Erythroblast (primary cell): ENCODE measurements around the gene RHOF.
A peak's percentile ranks its signal among the peaks of the same experiment; 100 is the strongest.
"Not testable (repeated sequence)": the region's sequence is repeated elsewhere in the genome, so short reads cannot be mapped to it uniquely, and the experiment has no call there.

ENCODE experiments used
- DNase-seq, 2 experiments: peaks; one replicate each; lab custom pipeline; 2025; lab: John Stamatoyannopoulos, UW
- GATA1 ChIP-seq: IDR thresholded peaks from 2 replicates; pipeline ENCODE4 v1.6.1; 2011; ENCODE audit warnings: low read depth, mild to moderate bottlenecking, control low read depth, low read length, moderate library complexity
- POLR2A ChIP-seq: IDR thresholded peaks from 2 replicates; pipeline ENCODE4 v1.6.1; 2011; ENCODE audit warnings: mild to moderate bottlenecking, low read length

The RHOF gene

GRCh38 chr12:121775501-121775900 lies 18.0 kb downstream of the RHOF start:
- no peak for TF ChIP-seq POLR2A
- TF ChIP-seq GATA1, result no peak
- no peak for DNase-seq

GRCh38 chr12:121774968-121775474 lies 18.5 kb downstream of the RHOF start:
- TF ChIP-seq POLR2A (no peak), GATA1 (no peak)
- no peak for DNase-seq

DNA sequence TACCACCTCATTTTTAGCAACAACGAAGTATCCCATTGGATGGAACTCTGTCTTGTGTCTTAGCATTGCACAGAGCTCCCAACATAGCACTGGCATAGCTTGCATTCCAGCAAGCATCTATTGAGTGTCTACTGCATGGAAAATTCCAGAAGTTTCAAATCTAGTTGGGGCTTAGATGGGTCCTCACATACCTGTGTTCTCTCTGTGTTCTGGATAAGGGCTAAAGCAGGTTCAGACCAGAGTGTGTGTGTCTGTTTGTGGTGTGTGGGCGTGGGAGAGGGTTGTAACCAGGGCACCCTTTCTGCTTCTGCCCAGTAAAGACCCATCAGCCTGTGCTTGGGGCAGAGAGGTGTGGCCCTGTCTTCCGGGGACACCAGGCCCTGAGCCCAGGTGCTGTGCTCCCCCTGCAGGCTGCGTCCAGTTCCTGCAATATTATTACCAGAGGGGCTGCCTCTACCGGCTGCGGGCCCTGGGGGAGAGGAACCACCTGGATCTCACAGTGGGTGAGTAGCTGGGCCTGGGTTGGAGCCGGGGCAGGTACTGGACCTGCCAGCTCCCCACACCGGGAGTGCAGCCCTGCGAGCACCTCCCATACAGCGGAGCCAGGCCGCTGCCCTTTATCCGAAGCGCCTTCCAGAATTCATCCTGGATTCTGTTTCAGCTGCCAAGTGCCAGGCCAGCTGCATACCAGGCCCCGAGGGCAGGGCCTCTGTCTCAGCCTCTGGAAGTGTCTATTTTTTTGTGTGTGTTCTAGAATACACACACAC lies 20.3 kb downstream of the RHOF start:
- TF ChIP-seq GATA1 (no peak), POLR2A (no peak)
- DNase-seq, result peak; percentile 84 to 91

DNA sequence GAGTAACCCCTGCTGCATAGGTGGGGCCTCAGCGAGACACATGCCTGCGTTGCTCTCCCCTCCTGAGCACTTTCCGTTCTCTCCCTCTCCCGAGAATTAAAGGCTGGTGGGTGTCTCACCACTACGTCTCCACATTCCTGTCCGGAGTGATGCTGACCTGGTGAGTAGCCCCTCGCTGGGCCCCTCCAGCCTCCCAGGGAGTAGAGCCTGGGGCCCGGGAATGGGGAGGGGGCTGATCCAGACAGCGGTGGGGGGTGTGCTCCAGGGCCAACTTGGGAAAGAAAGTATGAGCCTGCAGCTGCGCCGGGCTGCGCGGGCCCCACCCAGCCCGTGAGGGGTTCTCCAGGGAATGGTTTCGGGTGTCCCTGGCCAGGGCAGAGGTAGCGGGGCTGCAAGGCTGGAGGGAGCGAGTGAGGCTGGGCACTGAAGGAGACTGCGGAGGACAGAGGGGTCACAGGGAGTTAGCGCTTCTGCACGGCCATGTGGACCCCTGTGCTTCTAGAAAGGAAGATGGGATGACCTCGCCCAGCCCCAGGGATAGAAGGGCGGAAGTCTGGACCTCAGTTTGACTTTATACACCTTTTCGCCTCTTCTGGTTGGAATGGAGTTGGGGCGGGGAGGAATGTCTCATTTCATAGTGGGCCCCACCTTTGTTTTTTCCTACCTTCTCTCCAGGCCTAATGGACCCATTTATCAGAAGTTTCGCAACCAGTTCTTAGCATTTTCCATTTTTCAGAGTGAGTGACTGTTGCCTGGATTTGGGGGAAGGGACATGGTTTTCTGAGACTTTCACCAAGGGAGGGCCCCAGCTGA lies 22.5 kb downstream of the RHOF start:
- DNase-seq, result no peak
- no peak for TF ChIP-seq GATA1
- TF ChIP-seq POLR2A, result no peak

DNA sequence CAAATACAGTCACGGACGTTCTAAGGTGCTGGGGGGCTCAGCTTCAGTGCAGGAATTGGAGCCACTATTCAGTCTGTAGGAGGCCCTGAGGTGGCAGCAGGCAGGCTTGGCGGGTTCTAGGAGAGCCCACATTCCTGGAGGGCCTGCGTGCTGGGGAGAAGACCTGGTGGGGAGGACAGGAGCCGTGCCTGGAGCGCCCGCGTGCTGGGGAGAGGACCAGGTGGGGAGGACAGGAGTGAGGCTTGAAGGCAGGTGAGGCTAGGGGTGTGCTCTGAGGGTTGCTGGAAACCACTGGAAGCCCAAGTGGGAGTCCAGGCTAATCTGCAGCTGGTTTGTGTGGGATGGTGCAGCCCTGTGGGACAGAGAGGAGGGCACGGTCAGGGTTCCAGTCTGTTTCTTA lies 23.1 kb downstream of the RHOF start:
- DNase-seq, result no peak
- TF ChIP-seq GATA1 (no peak), POLR2A (no peak)

- TF ChIP-seq POLR2A, result peak; percentile 19
- no peak for TF ChIP-seq GATA1
- peak; percentile 73 to 84 for DNase-seq
These were observed 23.6 kb downstream of the RHOF start for GRCh38 chr12:121769831-121770301.

- no peak for DNase-seq
- TF ChIP-seq GATA1 (no peak), POLR2A (no peak)
These were observed 24.1 kb downstream of the RHOF start for GRCh38 chr12:121769297-121769830.

DNA sequence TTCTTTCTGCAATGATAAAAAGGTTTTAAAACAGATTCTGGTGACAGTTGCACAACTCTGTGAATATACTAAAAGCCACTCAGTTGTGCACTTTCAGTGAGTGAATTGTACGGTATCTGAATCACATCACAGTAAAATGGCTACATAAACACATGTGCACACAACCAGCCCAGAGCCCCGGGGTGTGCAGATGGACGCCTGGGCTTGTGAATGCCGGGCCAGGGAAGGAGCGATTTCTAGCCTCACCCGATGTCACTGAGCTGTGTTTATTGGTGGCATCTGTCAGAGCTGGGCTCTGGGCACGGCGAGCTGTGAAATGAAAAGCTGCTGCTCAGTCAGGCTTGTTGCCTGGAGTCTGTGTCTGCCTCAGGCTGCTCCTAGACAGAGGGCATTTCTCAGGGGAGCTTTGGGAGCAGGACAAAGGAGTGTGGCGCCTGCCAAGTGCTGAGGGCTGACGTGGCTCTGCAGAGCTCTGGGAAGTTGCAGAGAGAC lies 25.9 kb downstream of the RHOF start:
- TF ChIP-seq GATA1, result no peak
- TF ChIP-seq POLR2A, result no peak
- DNase-seq, result no peak

DNA sequence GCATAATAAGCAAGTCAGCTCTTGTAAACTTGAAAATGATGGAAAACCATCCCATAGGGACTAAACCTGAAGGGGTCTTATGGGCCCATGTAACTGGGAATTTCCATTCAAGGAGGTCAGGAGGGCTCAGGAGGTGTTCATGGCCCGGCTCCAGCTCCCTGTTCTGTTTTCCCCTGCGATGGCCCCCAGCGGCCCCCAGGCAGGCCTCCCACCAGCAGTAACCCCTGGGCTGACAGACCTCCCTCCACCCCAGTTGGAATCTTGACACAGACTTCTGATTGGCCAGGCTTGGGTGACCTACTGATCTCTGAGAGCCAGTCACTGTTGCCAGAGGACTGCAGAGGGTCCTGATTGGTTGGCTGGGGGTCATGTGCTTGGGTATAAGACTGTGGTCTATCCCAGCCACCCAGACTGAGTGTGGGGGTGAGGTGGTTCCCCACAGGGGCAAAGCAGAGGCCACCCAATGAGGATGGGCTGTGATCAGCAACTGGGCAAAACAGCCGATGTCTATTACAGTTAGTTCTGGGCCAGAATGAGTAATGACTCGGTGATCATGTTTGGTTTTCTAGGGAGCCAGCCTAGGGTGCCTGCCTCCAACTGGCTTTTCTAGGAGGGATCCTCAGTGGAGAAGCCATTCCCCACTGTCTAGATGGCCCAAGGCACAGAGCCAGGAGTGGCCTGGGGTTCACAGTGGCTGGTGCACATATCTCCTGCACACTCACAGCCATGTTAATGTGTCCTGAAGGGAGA lies 27.0 kb downstream of the RHOF start:
- TF ChIP-seq GATA1, result no peak
- TF ChIP-seq POLR2A, result no peak
- peak in 1 of 2 experiments; percentile 23 for DNase-seq

DNA sequence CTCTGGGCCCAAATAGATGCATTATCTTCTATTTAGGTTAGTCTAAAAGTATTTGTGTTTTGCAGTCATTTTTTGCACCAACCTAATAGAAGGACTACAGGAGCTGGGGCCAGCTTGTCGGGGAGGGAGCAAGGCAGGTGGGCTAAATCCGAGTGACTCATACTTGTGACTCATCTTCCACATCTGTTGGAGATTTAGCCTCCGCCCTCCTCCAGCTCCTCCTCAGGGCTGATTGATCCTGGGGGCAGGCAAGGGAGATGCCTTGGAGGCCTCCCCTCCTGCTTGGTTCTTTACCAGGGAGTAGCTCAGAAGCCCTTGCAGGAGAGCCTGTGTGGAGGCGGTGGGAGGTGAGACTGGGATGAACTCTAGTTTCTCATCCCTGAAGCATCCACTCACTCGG lies 27.9 kb downstream of the RHOF start:
- TF ChIP-seq POLR2A, result no peak
- DNase-seq, result peak; percentile 27 to 63

DNA sequence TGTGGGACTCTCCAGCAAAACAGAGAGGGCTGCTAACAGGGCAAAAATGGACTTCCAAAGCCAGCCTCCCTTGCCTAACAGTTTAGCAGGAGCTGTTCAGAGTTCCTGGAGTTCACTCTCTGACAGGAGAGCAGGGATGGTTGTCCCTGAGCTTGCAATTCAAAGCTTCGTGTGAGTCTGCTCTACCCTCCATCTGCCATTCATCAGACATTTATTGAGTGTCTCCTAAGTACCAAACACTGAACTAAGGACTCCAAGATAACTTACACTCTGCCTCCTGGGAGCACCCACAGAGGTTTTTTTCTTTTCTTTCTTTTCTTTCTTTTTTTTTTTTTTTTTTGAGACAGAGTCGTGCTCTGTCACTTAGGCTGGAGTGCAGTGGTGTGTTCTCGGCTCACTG lies 28.7 kb downstream of the RHOF start:
- DNase-seq, result no peak
- TF ChIP-seq GATA1, result no peak
- no peak for TF ChIP-seq POLR2A

DNA sequence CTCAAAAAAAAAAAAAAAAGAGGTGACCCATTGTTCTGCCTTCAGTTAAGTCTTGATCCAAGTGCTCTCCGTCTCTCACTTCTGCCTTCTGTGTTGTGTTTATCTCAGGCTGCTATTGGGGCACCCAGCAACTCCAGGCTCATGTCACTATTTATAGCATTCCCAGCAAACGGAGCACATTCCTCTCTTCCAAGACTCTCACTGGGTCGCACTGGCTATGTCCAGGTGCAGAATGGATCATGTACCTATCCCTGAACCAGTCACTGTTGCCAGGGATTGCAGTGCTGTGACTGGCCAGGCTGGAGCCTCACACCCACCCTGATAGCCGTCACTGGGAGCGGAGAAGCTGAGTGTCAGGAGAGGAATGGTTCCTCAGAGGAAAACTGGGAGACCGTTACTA lies 31.2 kb downstream of the RHOF start:
- TF ChIP-seq POLR2A (no peak), GATA1 (no peak)
- no peak for DNase-seq

DNA sequence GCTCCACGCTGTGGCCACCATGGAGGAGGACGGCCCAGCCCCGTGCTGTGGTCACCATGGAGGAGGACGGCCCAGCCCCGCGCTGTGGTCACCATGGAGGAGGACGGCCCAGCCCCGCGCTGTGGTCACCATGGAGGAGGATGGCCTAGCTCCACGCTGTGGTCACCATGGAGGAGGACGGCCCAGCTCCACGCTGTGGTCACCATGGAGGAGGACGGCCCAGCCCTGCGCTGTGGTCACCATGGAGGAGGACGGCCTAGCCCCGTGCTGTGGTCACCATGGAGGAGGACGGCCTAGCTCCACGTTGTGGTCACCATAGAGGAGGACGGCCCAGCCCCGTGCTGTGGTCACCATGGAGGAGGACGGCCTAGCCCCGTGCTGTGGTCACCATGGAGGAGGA lies 35.0 kb downstream of the RHOF start:
- DNase-seq, result not testable (repeated sequence)
